Panc1 (cell line): ENCODE data around the gene KIF25. TPM values are rescaled to one million over a fixed set of nuclear protein-coding genes. Genes with fewer than 3 reads are reported as not detected.

Source experiments
- ATAC-seq: fragments of 200-7000 bp; cut with Tn5 transposase; 2 replicates; pipeline ENCODE4 v1.9.1; 2020; ENCODE audit warnings: mild to moderate bottlenecking, moderate library complexity
- BruUV-seq: library from RNA; stranded (reverse); fragments of 400-500 nt; replicated peaks from 2 replicates; lab custom pipeline; 2021; lab: Mats Ljungman, UMichigan
- CTCF ChIA-PET: fragments of 300-600 bp; sonication (Branson Sonifier 250); formaldehyde crosslinking; loops from one replicate; lab custom pipeline; 2022; ENCODE audit warnings: antibody characterized with exemption; lab: Charles Lee
- POLR2A ChIA-PET: fragments of 300-600 bp; sonication (Branson Sonifier 250); formaldehyde crosslinking; loops from one replicate; lab custom pipeline; 2022; ENCODE audit warnings: antibody characterized with exemption; lab: Charles Lee
- DNase-seq: peaks from one replicate; pipeline ENCODE4 v3.0.0-alpha.2; 2010; ENCODE audit warnings: low read depth, low spot score
- H3K27ac ChIP-seq: 2 replicates; pipeline ENCODE4 v1.5.1; 2011; ENCODE audit warnings: mild to moderate bottlenecking, low read length, inconsistent platforms
- H3K27me3 ChIP-seq: fragments of 200-500 bp; sonication (Bioruptor generic); 2 replicates; pipeline ENCODE4 v1.6.0; 2014; ENCODE audit warnings: low read length, inconsistent platforms; ENCODE audit not compliant: control insufficient read depth, insufficient read depth
- H3K36me3 ChIP-seq: fragments of 200-500 bp; sonication (Bioruptor generic); 2 replicates; pipeline ENCODE4 v1.5.1; 2014; ENCODE audit warnings: inconsistent platforms, mild to moderate bottlenecking, low read length, moderate library complexity; ENCODE audit not compliant: control insufficient read depth, insufficient read depth
- H3K4me1 ChIP-seq: 2 replicates; pipeline ENCODE4 v1.5.1; 2011; ENCODE audit warnings: inconsistent platforms, mild to moderate bottlenecking, low read length, moderate library complexity; ENCODE audit not compliant: control insufficient read depth, insufficient read depth
- H3K4me3 ChIP-seq, 2 experiments: 2 replicates each; pipeline ENCODE4 v1.5.1; 2011 to 2012; ENCODE audit warnings: low read depth in 2 of 2, low read length in 2 of 2, mild to moderate bottlenecking in 2 of 2, inconsistent platforms in 1 of 2, moderate library complexity in 1 of 2
- H3K9me3 ChIP-seq: fragments of 200-500 bp; sonication (Bioruptor generic); 2 replicates; pipeline ENCODE4 v1.5.1; 2014; ENCODE audit warnings: low read depth, mild to moderate bottlenecking, inconsistent platforms, low read length, moderate library complexity; ENCODE audit not compliant: control insufficient read depth, insufficient read depth
- POLR2AphosphoS5 ChIP-seq: IDR thresholded peaks from 2 replicates; pipeline ENCODE4 v1.6.1; 2012; ENCODE audit warnings: mild to moderate bottlenecking, low read depth, low read length, moderate library complexity
- SIN3A ChIP-seq: IDR thresholded peaks from 2 replicates; pipeline ENCODE4 v1.6.1; 2012; ENCODE audit warnings: low read depth, mild to moderate bottlenecking, low read length, moderate library complexity, borderline replicate concordance; ENCODE audit not compliant: insufficient read depth
- TCF7L2 ChIP-seq: IDR thresholded peaks from 2 replicates; pipeline ENCODE4 v1.6.1; 2011; ENCODE audit warnings: mild to moderate bottlenecking, low read depth, low read length, inconsistent platforms
- in situ Hi-C: cut with HindIII; loops from 2 replicates; pipeline ENCODE4 v1.10.0; 2016; ENCODE audit warnings: low sequenced_read_pairs, low pct_unique_long_range_greater_than_20kb
- intact Hi-C: fragments of 100-400 bp; cut with micrococcal nuclease; formaldehyde crosslinking; loops from one replicate; pipeline ENCODE4 v1.10.0; 2022; ENCODE audit not compliant: unreplicated experiment
- total RNA-seq: library from RNA; stranded (reverse); gene quantifications from one replicate; pipeline ENCODE4 v1.2.1, GENCODE V29; 2021; ENCODE audit not compliant: unreplicated experiment
- TF ChIP-seq, protein P1 (sequence below): fragments of 450-650 bp; IDR thresholded peaks from 2 replicates; pipeline ENCODE4 v1.5.1; 2017; ENCODE audit warnings: mild to moderate bottlenecking
- TF ChIP-seq, protein P2 (sequence below), 2 experiments: IDR thresholded peaks; 2 replicates each; pipeline ENCODE4 v1.6.1; 2011 to 2012; ENCODE audit warnings: low read depth in 2 of 2, control low read depth in 1 of 2, low read length in 1 of 2, mild to moderate bottlenecking in 1 of 2, moderate library complexity in 1 of 2; ENCODE audit not compliant: insufficient read depth in 1 of 2

The KIF25 gene
- total RNA-seq, 1 experiment from 2014 or later, result 0.44 TPM

DNA sequence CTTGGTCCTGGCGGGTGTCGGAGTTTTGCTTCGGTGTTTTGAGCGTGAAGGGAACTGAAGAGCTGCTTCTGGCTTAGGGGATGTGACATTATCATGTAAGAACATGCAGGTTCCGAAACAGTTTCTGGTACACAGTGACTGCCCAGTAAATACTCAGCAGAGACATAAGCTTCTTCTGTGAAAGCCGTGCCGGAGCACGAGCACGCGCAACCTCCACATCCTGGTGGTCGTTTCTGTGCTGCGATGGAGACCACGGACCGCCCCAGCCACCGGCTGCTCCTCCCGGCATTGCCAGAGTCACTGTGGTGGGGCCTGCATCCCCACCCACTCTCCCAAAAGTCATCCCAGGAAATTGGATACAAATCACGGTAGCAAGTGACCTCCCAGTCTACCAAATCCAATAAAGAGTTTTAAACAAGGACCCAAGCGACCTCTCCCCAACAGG lies 18.7 kb downstream of the KIF25 start:
- no peak for ATAC-seq
- Histone ChIP-seq H3K27ac (no peak overlapping the region), H3K4me3 (no peak overlapping the region), H3K27me3 (no peaks in the 10 kb centered on the region), H3K36me3 (no peaks in the 10 kb centered on the region), H3K9me3 (peaks cover 10% of the 10 kb centered on the region; the same call in 1 of the 2 replicates), H3K4me1 (no peaks in the 10 kb centered on the region)
- BruUV-seq, result no TSS peak
- intact Hi-C loops (no loop called here), in situ Hi-C loops (no loop called here)
- TF ChIP-seq, protein P1, sequence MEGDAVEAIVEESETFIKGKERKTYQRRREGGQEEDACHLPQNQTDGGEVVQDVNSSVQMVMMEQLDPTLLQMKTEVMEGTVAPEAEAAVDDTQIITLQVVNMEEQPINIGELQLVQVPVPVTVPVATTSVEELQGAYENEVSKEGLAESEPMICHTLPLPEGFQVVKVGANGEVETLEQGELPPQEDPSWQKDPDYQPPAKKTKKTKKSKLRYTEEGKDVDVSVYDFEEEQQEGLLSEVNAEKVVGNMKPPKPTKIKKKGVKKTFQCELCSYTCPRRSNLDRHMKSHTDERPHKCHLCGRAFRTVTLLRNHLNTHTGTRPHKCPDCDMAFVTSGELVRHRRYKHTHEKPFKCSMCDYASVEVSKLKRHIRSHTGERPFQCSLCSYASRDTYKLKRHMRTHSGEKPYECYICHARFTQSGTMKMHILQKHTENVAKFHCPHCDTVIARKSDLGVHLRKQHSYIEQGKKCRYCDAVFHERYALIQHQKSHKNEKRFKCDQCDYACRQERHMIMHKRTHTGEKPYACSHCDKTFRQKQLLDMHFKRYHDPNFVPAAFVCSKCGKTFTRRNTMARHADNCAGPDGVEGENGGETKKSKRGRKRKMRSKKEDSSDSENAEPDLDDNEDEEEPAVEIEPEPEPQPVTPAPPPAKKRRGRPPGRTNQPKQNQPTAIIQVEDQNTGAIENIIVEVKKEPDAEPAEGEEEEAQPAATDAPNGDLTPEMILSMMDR, result no peak
- no peak for TF ChIP-seq POLR2AphosphoS5
- TF ChIP-seq, protein P2, sequence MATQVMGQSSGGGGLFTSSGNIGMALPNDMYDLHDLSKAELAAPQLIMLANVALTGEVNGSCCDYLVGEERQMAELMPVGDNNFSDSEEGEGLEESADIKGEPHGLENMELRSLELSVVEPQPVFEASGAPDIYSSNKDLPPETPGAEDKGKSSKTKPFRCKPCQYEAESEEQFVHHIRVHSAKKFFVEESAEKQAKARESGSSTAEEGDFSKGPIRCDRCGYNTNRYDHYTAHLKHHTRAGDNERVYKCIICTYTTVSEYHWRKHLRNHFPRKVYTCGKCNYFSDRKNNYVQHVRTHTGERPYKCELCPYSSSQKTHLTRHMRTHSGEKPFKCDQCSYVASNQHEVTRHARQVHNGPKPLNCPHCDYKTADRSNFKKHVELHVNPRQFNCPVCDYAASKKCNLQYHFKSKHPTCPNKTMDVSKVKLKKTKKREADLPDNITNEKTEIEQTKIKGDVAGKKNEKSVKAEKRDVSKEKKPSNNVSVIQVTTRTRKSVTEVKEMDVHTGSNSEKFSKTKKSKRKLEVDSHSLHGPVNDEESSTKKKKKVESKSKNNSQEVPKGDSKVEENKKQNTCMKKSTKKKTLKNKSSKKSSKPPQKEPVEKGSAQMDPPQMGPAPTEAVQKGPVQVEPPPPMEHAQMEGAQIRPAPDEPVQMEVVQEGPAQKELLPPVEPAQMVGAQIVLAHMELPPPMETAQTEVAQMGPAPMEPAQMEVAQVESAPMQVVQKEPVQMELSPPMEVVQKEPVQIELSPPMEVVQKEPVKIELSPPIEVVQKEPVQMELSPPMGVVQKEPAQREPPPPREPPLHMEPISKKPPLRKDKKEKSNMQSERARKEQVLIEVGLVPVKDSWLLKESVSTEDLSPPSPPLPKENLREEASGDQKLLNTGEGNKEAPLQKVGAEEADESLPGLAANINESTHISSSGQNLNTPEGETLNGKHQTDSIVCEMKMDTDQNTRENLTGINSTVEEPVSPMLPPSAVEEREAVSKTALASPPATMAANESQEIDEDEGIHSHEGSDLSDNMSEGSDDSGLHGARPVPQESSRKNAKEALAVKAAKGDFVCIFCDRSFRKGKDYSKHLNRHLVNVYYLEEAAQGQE (IDR thresholded peaks at IDR 0.05; ENCODE audit: insufficient read depth in 1 of 2, low read depth in 2 of 2, low read length in 1 of 2), result no peak
- no peak for TF ChIP-seq TCF7L2
- TF ChIP-seq SIN3A, result no peak
- ChIA-PET CTCF (no interaction called here), POLR2A (no interaction called here)
- no peak for DNase-seq

GRCh38 chr6:168016721-168017525 lies 19.5 kb downstream of the KIF25 start:
- no peak overlapping the region for H3K27ac ChIP-seq
- no peak overlapping the region for H3K4me3 ChIP-seq
- peaks cover 3% of the 10 kb centered on the region; the same call in 1 of the 2 replicates for H3K4me1 ChIP-seq
- H3K36me3 ChIP-seq, result no peaks in the 10 kb centered on the region
- CTCF ChIA-PET, result no interaction called here
- intact Hi-C loops (no loop called here), in situ Hi-C loops (no loop called here)
- H3K9me3 ChIP-seq, result peaks cover 5% of the 10 kb centered on the region; the same call in 1 of the 2 replicates
- TF ChIP-seq, protein P2 (IDR thresholded peaks at IDR 0.05; ENCODE audit: insufficient read depth in 1 of 2, low read depth in 2 of 2, low read length in 1 of 2), result no peak
- no peak for TF ChIP-seq TCF7L2
- TF ChIP-seq SIN3A, result no peak
- no peak for TF ChIP-seq POLR2AphosphoS5
- TF ChIP-seq, protein P1, result no peak
- DNase-seq (no peak), ATAC-seq (no peak)
- POLR2A ChIA-PET, result no interaction called here
- no peaks in the 10 kb centered on the region for H3K27me3 ChIP-seq
- BruUV-seq, result no TSS peak
